ENCODE data around the gene ZFP1.

The ZFP1 gene

GRCh38 chr16:75148311-75149195 lies at the start of gene ZFP1:
Gene ZFP1 (plus strand): TSS chr16:75148524. CDS start chr16:75152952, 4,428 bp downstream.
- Mint-ChIP-seq H3K9me3 (peaks cover 19% of the 10 kb centered on the region), H3K36me3 (peaks cover 28% of the 10 kb centered on the region), H3K27ac (peak within 1 kb of the TSS; percentile 81), H3K4me1 (peaks cover 27% of the 10 kb centered on the region), H3K4me3 (peak within 1 kb of the TSS; percentile 72)
- DNase-seq (ENCODE audit: low spot score in 2 of 2) = peak; percentile 98 to 99
- peak; percentile 94 for ATAC-seq

- Mint-ChIP-seq H3K36me3 (peaks cover 4% of the 10 kb centered on the region), H3K9me3 (peaks cover 3% of the 10 kb centered on the region), H3K4me1 (peaks cover 60% of the 10 kb centered on the region), H3K4me3 (peak overlapping the region; percentile 60), H3K27ac (peak overlapping the region; percentile 92)
- ATAC-seq = no peak
- no peak for DNase-seq (ENCODE audit: low spot score in 2 of 2)
Observed at GRCh38 chr16:75099075-75099667, 49.2 kb upstream of the ZFP1 start.

- H3K36me3 Mint-ChIP-seq = peaks cover 9% of the 10 kb centered on the region
- H3K4me1 Mint-ChIP-seq = peaks cover 68% of the 10 kb centered on the region
- peak overlapping the region; percentile 60 for H3K4me3 Mint-ChIP-seq
- peak overlapping the region; percentile 92 for H3K27ac Mint-ChIP-seq
- peak; percentile 72 for ATAC-seq
- DNase-seq (ENCODE audit: low spot score in 2 of 2) = no peak
- peaks cover 3% of the 10 kb centered on the region for H3K9me3 Mint-ChIP-seq
Observed at GRCh38 chr16:75099738-75100602, 48.4 kb upstream of the ZFP1 start.

GRCh38 chr16:75100603-75100990 lies 47.7 kb upstream of the ZFP1 start:
- Mint-ChIP-seq H3K4me1 (peaks cover 73% of the 10 kb centered on the region), H3K9me3 (peaks cover 3% of the 10 kb centered on the region), H3K4me3 (peak overlapping the region; percentile 60)

GRCh38 chr16:75101635-75102034 lies 46.7 kb upstream of the ZFP1 start:
- H3K4me1 Mint-ChIP-seq = peaks cover 71% of the 10 kb centered on the region
- no peak overlapping the region for H3K4me3 Mint-ChIP-seq
- H3K36me3 Mint-ChIP-seq = peaks cover 13% of the 10 kb centered on the region
- H3K27ac Mint-ChIP-seq = no peak overlapping the region
- no peak for DNase-seq (ENCODE audit: low spot score in 2 of 2)
- H3K9me3 Mint-ChIP-seq = peaks cover 3% of the 10 kb centered on the region
- no peak for ATAC-seq

More at GRCh38 chr16:75100603-75100990, 47.7 kb upstream of the ZFP1 start:
- DNase-seq (ENCODE audit: low spot score in 2 of 2) (no peak), ATAC-seq (no peak)
- peak overlapping the region; percentile 92 for H3K27ac Mint-ChIP-seq
- peaks cover 9% of the 10 kb centered on the region for H3K36me3 Mint-ChIP-seq

- no peak for ATAC-seq
- H3K36me3 Mint-ChIP-seq = peaks cover 14% of the 10 kb centered on the region
- H3K4me1 Mint-ChIP-seq = peaks cover 71% of the 10 kb centered on the region
- H3K27ac Mint-ChIP-seq = peak overlapping the region; percentile 20
- no peak overlapping the region for H3K4me3 Mint-ChIP-seq
- DNase-seq (ENCODE audit: low spot score in 2 of 2) = no peak
- peaks cover 3% of the 10 kb centered on the region for H3K9me3 Mint-ChIP-seq
Observed at GRCh38 chr16:75102595-75102994, 45.7 kb upstream of the ZFP1 start.

- peaks cover 26% of the 10 kb centered on the region for H3K36me3 Mint-ChIP-seq
- H3K4me1 Mint-ChIP-seq = peaks cover 70% of the 10 kb centered on the region
- ATAC-seq (no peak), DNase-seq (ENCODE audit: low spot score in 2 of 2) (no peak)
- no peak overlapping the region for H3K27ac Mint-ChIP-seq
- H3K4me3 Mint-ChIP-seq = no peak overlapping the region
- H3K9me3 Mint-ChIP-seq = peaks cover 3% of the 10 kb centered on the region
Observed at GRCh38 chr16:75103994-75104393, 44.3 kb upstream of the ZFP1 start.

GRCh38 chr16:75104836-75105235 lies 43.5 kb upstream of the ZFP1 start:
- Mint-ChIP-seq H3K4me3 (no peak overlapping the region), H3K9me3 (peaks cover 3% of the 10 kb centered on the region), H3K27ac (no peak overlapping the region), H3K4me1 (peaks cover 70% of the 10 kb centered on the region), H3K36me3 (peaks cover 31% of the 10 kb centered on the region)
- ATAC-seq (no peak), DNase-seq (ENCODE audit: low spot score in 2 of 2) (no peak)

GRCh38 chr16:75105306-75106061 lies 42.8 kb upstream of the ZFP1 start:
- ATAC-seq = no peak

GRCh38 chr16:75106351-75107274 lies 41.7 kb upstream of the ZFP1 start:
- H3K27ac Mint-ChIP-seq = peak overlapping the region; percentile 54
- H3K4me3 Mint-ChIP-seq = peak overlapping the region; percentile 72
- no peak for DNase-seq (ENCODE audit: low spot score in 2 of 2)
- peaks cover 42% of the 10 kb centered on the region for H3K36me3 Mint-ChIP-seq
- H3K4me1 Mint-ChIP-seq = peaks cover 80% of the 10 kb centered on the region
- peaks cover 3% of the 10 kb centered on the region for H3K9me3 Mint-ChIP-seq
- no peak for ATAC-seq

More at GRCh38 chr16:75105306-75106061, 42.8 kb upstream of the ZFP1 start:
- DNase-seq (ENCODE audit: low spot score in 2 of 2) = no peak
- Mint-ChIP-seq H3K27ac (peak overlapping the region; percentile 54), H3K9me3 (peaks cover 3% of the 10 kb centered on the region), H3K36me3 (peaks cover 37% of the 10 kb centered on the region), H3K4me3 (no peak overlapping the region), H3K4me1 (peaks cover 70% of the 10 kb centered on the region)

GRCh38 chr16:75107505-75107904 lies 40.8 kb upstream of the ZFP1 start:
- Mint-ChIP-seq H3K36me3 (peaks cover 46% of the 10 kb centered on the region), H3K27ac (no peak overlapping the region), H3K9me3 (peaks cover 3% of the 10 kb centered on the region), H3K4me3 (peak overlapping the region; percentile 72), H3K4me1 (peaks cover 85% of the 10 kb centered on the region)
- DNase-seq (ENCODE audit: low spot score in 2 of 2) (no peak), ATAC-seq (no peak)

GRCh38 chr16:75108792-75109731 lies 39.3 kb upstream of the ZFP1 start:
- Mint-ChIP-seq H3K4me3 (peak overlapping the region; percentile 72), H3K9me3 (peaks cover 1% of the 10 kb centered on the region), H3K27ac (peak overlapping the region; percentile 89), H3K4me1 (peaks cover 84% of the 10 kb centered on the region), H3K36me3 (peaks cover 52% of the 10 kb centered on the region)
- ATAC-seq (peak; percentile 84), DNase-seq (ENCODE audit: low spot score in 2 of 2) (peak; percentile 43 to 69)

- H3K9me3 Mint-ChIP-seq = no peaks in the 10 kb centered on the region
- no peak for DNase-seq (ENCODE audit: low spot score in 2 of 2)
- H3K27ac Mint-ChIP-seq = peak overlapping the region; percentile 89
- H3K36me3 Mint-ChIP-seq = peaks cover 46% of the 10 kb centered on the region
- H3K4me1 Mint-ChIP-seq = peaks cover 76% of the 10 kb centered on the region
- ATAC-seq = no peak
- H3K4me3 Mint-ChIP-seq = peak overlapping the region; percentile 72
Observed at GRCh38 chr16:75109732-75110243, 38.5 kb upstream of the ZFP1 start.
